Left kidney (tissue), 2 donors: ENCODE data around the gene LCN10. TPM values are rescaled to one million over a fixed set of nuclear protein-coding genes. Genes with fewer than 3 reads are reported as not detected.

ENCODE experiments used
- DNase-seq: peaks from one replicate; pipeline ENCODE4 v3.0.0-alpha.2; 2013
- polyA plus RNA-seq: library from polyadenylated mRNA; unstranded; fragments of 120-200 nt; gene quantifications from one replicate; pipeline ENCODE4 v1.2.1, GENCODE V29; 2013; ENCODE audit not compliant: insufficient read length

The LCN10 gene
- polyA plus RNA-seq, 1 donor = 1.8 TPM

- DNase-seq = no peak
Observed at GRCh38 chr9:136688274-136689107, 54.2 kb downstream of the LCN10 start.

Other genes starting within 250 kb of the LCN10 start
- 26.4 TPM for gene NOTCH1, start 196.9 kb downstream of the LCN10 start, polyA plus RNA-seq
- gene EGFL7, start 80.0 kb downstream of the LCN10 start, polyA plus RNA-seq = 38.8 TPM
- gene AGPAT2, start 55.5 kb downstream of the LCN10 start, polyA plus RNA-seq = 34.4 TPM
- gene DIPK1B, start 30.4 kb downstream of the LCN10 start, polyA plus RNA-seq = 27.6 TPM
- not detected for gene LCN6, start 5.6 kb upstream of the LCN10 start, polyA plus RNA-seq
- gene LCN8, start 15.3 kb upstream of the LCN10 start, polyA plus RNA-seq = 0.12 TPM
- 0.23 TPM for gene LCN15, start 21.6 kb upstream of the LCN10 start, polyA plus RNA-seq
- 53.9 TPM for gene TMEM141, start 48.4 kb upstream of the LCN10 start, polyA plus RNA-seq
- gene CCDC183, start 53.4 kb upstream of the LCN10 start, polyA plus RNA-seq = 5.5 TPM
- 59.9 TPM for gene RABL6, start 65.0 kb upstream of the LCN10 start, polyA plus RNA-seq
- 1.00 TPM for gene AJM1, start 99.5 kb upstream of the LCN10 start, polyA plus RNA-seq
- gene PHPT1, start 106.5 kb upstream of the LCN10 start, polyA plus RNA-seq = 64.9 TPM
- gene MAMDC4, start 109.4 kb upstream of the LCN10 start, polyA plus RNA-seq = 5.4 TPM
- 275 TPM for gene EDF1, start 123.4 kb upstream of the LCN10 start, polyA plus RNA-seq
- gene TRAF2, start 143.6 kb upstream of the LCN10 start, polyA plus RNA-seq = 12.7 TPM
- gene FBXW5, start 201.8 kb upstream of the LCN10 start, polyA plus RNA-seq = 33.7 TPM
- 0.42 TPM for gene C8G, start 202.3 kb upstream of the LCN10 start, polyA plus RNA-seq
- gene LCN12, start 209.3 kb upstream of the LCN10 start, polyA plus RNA-seq = 20.2 TPM
- gene PTGDS, start 234.6 kb upstream of the LCN10 start, polyA plus RNA-seq = 61.3 TPM
- gene LCNL1, start 240.1 kb upstream of the LCN10 start, polyA plus RNA-seq = 0.43 TPM
- 23.3 TPM for gene PAXX, start 249.5 kb upstream of the LCN10 start, polyA plus RNA-seq